Measurements from ENCODE around the gene CCDC77. TPM values are rescaled to one million over a fixed set of nuclear protein-coding genes. Genes with fewer than 3 reads are reported as not detected.

The CCDC77 gene
- total and polyA plus RNA-seq, 5 donors from 2014 or later: 3.9 to 5.6 (median 5.3) TPM

- Mint-ChIP-seq H3K4me1 (peaks cover 2 to 7% (median 5%) of the 10 kb centered on the region in 4 donors), H3K36me3 (no peaks in the 10 kb centered on the region), H3K9me3 (no peaks in the 10 kb centered on the region), H3K27me3 (peaks cover 37% of the 10 kb centered on the region), H3K27ac (no peak overlapping the region), H3K4me3 (peak overlapping the region in 1 of 4 donors; percentile 63)
- no peak for DNase-seq
- ATAC-seq (ENCODE audit: low read depth in 2 of 2): no peak
- Histone ChIP-seq H3K4me3 (ENCODE audit: low read depth, low read length) (no peak overlapping the region), H3K36me3 (ENCODE audit: control insufficient read depth, insufficient read depth, low read length) (no peaks in the 10 kb centered on the region), H3K27ac (ENCODE audit: insufficient read depth, low read length, poor library complexity, severe bottlenecking) (no peak overlapping the region), H3K4me1 (ENCODE audit: control insufficient read depth, insufficient read depth, low read length, poor library complexity, severe bottlenecking) (peaks cover 17% of the 10 kb centered on the region), H3K9me3 (ENCODE audit: control insufficient read depth in 2 of 2, low read length in 2 of 2) (no peaks in the 10 kb centered on the region), H3K27me3 (ENCODE audit: control insufficient read depth, insufficient read depth, low read length) (peaks cover 4% of the 10 kb centered on the region)
Measured at GRCh38 chr12:455821-456220, 54.4 kb downstream of the CCDC77 start.

- H3K27ac ChIP-seq (ENCODE audit: insufficient read depth, low read length, poor library complexity, severe bottlenecking): no peak overlapping the region
- H3K4me1 ChIP-seq (ENCODE audit: control insufficient read depth, insufficient read depth, low read length, poor library complexity, severe bottlenecking): peaks cover 19% of the 10 kb centered on the region
- H3K9me3 Mint-ChIP-seq: no peaks in the 10 kb centered on the region
- peaks cover 56% of the 10 kb centered on the region for H3K27me3 Mint-ChIP-seq
- no peak overlapping the region for H3K4me3 ChIP-seq (ENCODE audit: low read depth, low read length)
- peaks cover 16% of the 10 kb centered on the region for H3K27me3 ChIP-seq (ENCODE audit: control insufficient read depth, insufficient read depth, low read length)
- H3K4me1 Mint-ChIP-seq: peaks cover 1 to 21% (median 12%) of the 10 kb centered on the region in 4 donors
- DNase-seq: no peak
- H3K36me3 Mint-ChIP-seq: no peaks in the 10 kb centered on the region
- no peaks in the 10 kb centered on the region for H3K9me3 ChIP-seq (ENCODE audit: control insufficient read depth in 2 of 2, low read length in 2 of 2)
- H3K36me3 ChIP-seq (ENCODE audit: control insufficient read depth, insufficient read depth, low read length): no peaks in the 10 kb centered on the region
- no peak for ATAC-seq (ENCODE audit: low read depth in 2 of 2)
- peak overlapping the region in 3 of 4 donors; percentile 10 to 76 (median 21) for H3K4me3 Mint-ChIP-seq
- no peak overlapping the region for H3K27ac Mint-ChIP-seq
Measured at GRCh38 chr12:457676-458075, 56.2 kb downstream of the CCDC77 start.

- DNase-seq: no peak
- Histone ChIP-seq H3K4me3 (ENCODE audit: low read depth, low read length) (peak overlapping the region; percentile 53), H3K36me3 (ENCODE audit: control insufficient read depth, insufficient read depth, low read length) (no peaks in the 10 kb centered on the region), H3K4me1 (ENCODE audit: control insufficient read depth, insufficient read depth, low read length, poor library complexity, severe bottlenecking) (peaks cover 17% of the 10 kb centered on the region), H3K27ac (ENCODE audit: insufficient read depth, low read length, poor library complexity, severe bottlenecking) (no peak overlapping the region), H3K9me3 (ENCODE audit: control insufficient read depth in 2 of 2, low read length in 2 of 2) (no peaks in the 10 kb centered on the region), H3K27me3 (ENCODE audit: control insufficient read depth, insufficient read depth, low read length) (peaks cover 16% of the 10 kb centered on the region)
- Mint-ChIP-seq H3K4me3 (peak overlapping the region; percentile 16 to 85 (median 80)), H3K36me3 (no peaks in the 10 kb centered on the region), H3K27me3 (peaks cover 66% of the 10 kb centered on the region), H3K4me1 (peaks cover 5 to 21% (median 12%) of the 10 kb centered on the region in 4 donors), H3K9me3 (no peaks in the 10 kb centered on the region), H3K27ac (no peak overlapping the region)
- ATAC-seq (ENCODE audit: low read depth in 2 of 2): no peak
Measured at GRCh38 chr12:459050-459429, 57.6 kb downstream of the CCDC77 start.

GRCh38 chr12:459430-460258 is 58.2 kb downstream of the CCDC77 start, which contains the start of gene B4GALNT3:
TSS of gene B4GALNT3 (plus strand) at chr12:459939. CDS start at chr12:460377, 438 bp downstream.
- no peaks in the 10 kb centered on the region for H3K36me3 Mint-ChIP-seq
- H3K4me1 ChIP-seq (ENCODE audit: control insufficient read depth, insufficient read depth, low read length, poor library complexity, severe bottlenecking): peaks cover 17% of the 10 kb centered on the region
- no peak within 1 kb of the TSS for H3K27ac ChIP-seq (ENCODE audit: insufficient read depth, low read length, poor library complexity, severe bottlenecking)
- peak within 1 kb of the TSS in 2 of 3 donors; percentile 57 to 61 for H3K27ac Mint-ChIP-seq
- ATAC-seq (ENCODE audit: low read depth in 2 of 2): peak; percentile 52 to 54
- peak within 1 kb of the TSS; percentile 77 to 91 (median 82) for H3K4me3 Mint-ChIP-seq
- H3K36me3 ChIP-seq (ENCODE audit: control insufficient read depth, insufficient read depth, low read length): no peaks in the 10 kb centered on the region
- H3K4me3 ChIP-seq (ENCODE audit: low read depth, low read length): peak within 1 kb of the TSS; percentile 53
- H3K27me3 Mint-ChIP-seq: peaks cover 62% of the 10 kb centered on the region
- H3K9me3 Mint-ChIP-seq: no peaks in the 10 kb centered on the region
- peak; percentile 20 to 50 (median 22) for DNase-seq
- H3K9me3 ChIP-seq (ENCODE audit: control insufficient read depth in 2 of 2, low read length in 2 of 2): no peaks in the 10 kb centered on the region
- peaks cover 16% of the 10 kb centered on the region for H3K27me3 ChIP-seq (ENCODE audit: control insufficient read depth, insufficient read depth, low read length)
- H3K4me1 Mint-ChIP-seq: peaks cover under 1 to 21% (median 11%) of the 10 kb centered on the region in 4 donors

- H3K36me3 ChIP-seq (ENCODE audit: control insufficient read depth, insufficient read depth, low read length): no peaks in the 10 kb centered on the region
- no peaks in the 10 kb centered on the region for H3K9me3 ChIP-seq (ENCODE audit: control insufficient read depth in 2 of 2, low read length in 2 of 2)
- peak; percentile 20 to 48 (median 33) for DNase-seq
- no peak overlapping the region for H3K4me3 ChIP-seq (ENCODE audit: low read depth, low read length)
- peaks cover 16% of the 10 kb centered on the region for H3K27me3 ChIP-seq (ENCODE audit: control insufficient read depth, insufficient read depth, low read length)
- Mint-ChIP-seq H3K4me1 (peaks cover 0 to 21% (median 10%) of the 10 kb centered on the region in 4 donors), H3K27me3 (peaks cover 66% of the 10 kb centered on the region), H3K4me3 (peak overlapping the region; percentile 77 to 95 (median 90)), H3K36me3 (no peaks in the 10 kb centered on the region), H3K9me3 (no peaks in the 10 kb centered on the region), H3K27ac (peak overlapping the region in 2 of 3 donors; percentile 7 to 79)
- peak; percentile 59 to 74 for ATAC-seq (ENCODE audit: low read depth in 2 of 2)
- H3K4me1 ChIP-seq (ENCODE audit: control insufficient read depth, insufficient read depth, low read length, poor library complexity, severe bottlenecking): peaks cover 17% of the 10 kb centered on the region
- H3K27ac ChIP-seq (ENCODE audit: insufficient read depth, low read length, poor library complexity, severe bottlenecking): no peak overlapping the region
Measured at GRCh38 chr12:460261-461230, 59.1 kb downstream of the CCDC77 start.

GRCh38 chr12:461425-461824 is 60.0 kb downstream of the CCDC77 start:
- peaks cover 0 to 21% (median 10%) of the 10 kb centered on the region in 4 donors for H3K4me1 Mint-ChIP-seq
- Histone ChIP-seq H3K27ac (ENCODE audit: insufficient read depth, low read length, poor library complexity, severe bottlenecking) (no peak overlapping the region), H3K4me1 (ENCODE audit: control insufficient read depth, insufficient read depth, low read length, poor library complexity, severe bottlenecking) (peaks cover 17% of the 10 kb centered on the region), H3K36me3 (ENCODE audit: control insufficient read depth, insufficient read depth, low read length) (no peaks in the 10 kb centered on the region), H3K27me3 (ENCODE audit: control insufficient read depth, insufficient read depth, low read length) (peaks cover 16% of the 10 kb centered on the region), H3K9me3 (ENCODE audit: control insufficient read depth in 2 of 2, low read length in 2 of 2) (no peaks in the 10 kb centered on the region), H3K4me3 (ENCODE audit: low read depth, low read length) (no peak overlapping the region)
- peak overlapping the region; percentile 77 to 95 (median 90) for H3K4me3 Mint-ChIP-seq
- DNase-seq (no peak), ATAC-seq (ENCODE audit: low read depth in 2 of 2) (no peak)
- no peaks in the 10 kb centered on the region for H3K9me3 Mint-ChIP-seq
- H3K27ac Mint-ChIP-seq: peak overlapping the region in 2 of 3 donors; percentile 7 to 79
- peaks cover 61% of the 10 kb centered on the region for H3K27me3 Mint-ChIP-seq
- H3K36me3 Mint-ChIP-seq: no peaks in the 10 kb centered on the region

GRCh38 chr12:462936-463705 is 61.7 kb downstream of the CCDC77 start:
- Histone ChIP-seq H3K4me3 (ENCODE audit: low read depth, low read length) (no peak overlapping the region), H3K27ac (ENCODE audit: insufficient read depth, low read length, poor library complexity, severe bottlenecking) (no peak overlapping the region), H3K4me1 (ENCODE audit: control insufficient read depth, insufficient read depth, low read length, poor library complexity, severe bottlenecking) (peaks cover 17% of the 10 kb centered on the region), H3K9me3 (ENCODE audit: control insufficient read depth in 2 of 2, low read length in 2 of 2) (no peaks in the 10 kb centered on the region), H3K36me3 (ENCODE audit: control insufficient read depth, insufficient read depth, low read length) (no peaks in the 10 kb centered on the region), H3K27me3 (ENCODE audit: control insufficient read depth, insufficient read depth, low read length) (peaks cover 14% of the 10 kb centered on the region)
- H3K9me3 Mint-ChIP-seq: no peaks in the 10 kb centered on the region
- H3K4me1 Mint-ChIP-seq: peaks cover 0 to 21% (median 10%) of the 10 kb centered on the region in 4 donors
- H3K4me3 Mint-ChIP-seq: no peak overlapping the region
- H3K27me3 Mint-ChIP-seq: peaks cover 46% of the 10 kb centered on the region
- no peaks in the 10 kb centered on the region for H3K36me3 Mint-ChIP-seq
- ATAC-seq (ENCODE audit: low read depth in 2 of 2) (no peak), DNase-seq (no peak)
- no peak overlapping the region for H3K27ac Mint-ChIP-seq
